Fibroblast of pulmonary artery (primary cell): ENCODE results near the gene PHETA2.
A peak's percentile ranks its signal among the peaks of the same experiment; 100 is the strongest.

Source experiments
- DNase-seq: peaks from one replicate; pipeline ENCODE4 v3.0.0-alpha.2; 2010; ENCODE audit warnings: low read depth
- H3K4me3 ChIP-seq: replicated peaks from 2 replicates; pipeline ENCODE4 v1.5.1; 2011; ENCODE audit warnings: low read depth, mild to moderate bottlenecking, control low read depth, low read length, moderate library complexity
- CTCF ChIP-seq: IDR thresholded peaks from 2 replicates; pipeline ENCODE4 v1.5.1; 2011; ENCODE audit warnings: mild to moderate bottlenecking, control low read depth, low read length, inconsistent platforms; ENCODE audit errors: missing control alignments

The PHETA2 gene

GRCh38 chr22:42076764-42077485 is 2.9 kb downstream of the PHETA2 start:
- no peak for DNase-seq
- TF ChIP-seq CTCF, result no peak
- no peak overlapping the region for H3K4me3 ChIP-seq

GRCh38 chr22:42077486-42078125 is 3.6 kb downstream of the PHETA2 start:
- no peak for TF ChIP-seq CTCF
- no peak for DNase-seq
- H3K4me3 ChIP-seq, result no peak overlapping the region

- peak; percentile 34 for DNase-seq
- TF ChIP-seq CTCF, result no peak
- H3K4me3 ChIP-seq, result peak overlapping the region; percentile 62
Measured at GRCh38 chr22:42078469-42079318, 4.6 kb downstream of the PHETA2 start.

- peak; percentile 99 for DNase-seq
- TF ChIP-seq CTCF, result no peak
- H3K4me3 ChIP-seq, result peak within 1 kb of the TSS; percentile 62
Measured at GRCh38 chr22:42079319-42080251, 5.5 kb downstream of the PHETA2 start, which contains the start of gene SMDT1. SMDT1 (plus strand) TSS chr22:42079700; CDS start chr22:42079769, 69 bp downstream.

- H3K4me3 ChIP-seq, result peak overlapping the region; percentile 62
- DNase-seq, result peak; percentile 60
- TF ChIP-seq CTCF, result no peak
Measured at GRCh38 chr22:42080287-42080686, 6.2 kb downstream of the PHETA2 start.

GRCh38 chr22:42083119-42083518 is 9.1 kb downstream of the PHETA2 start:
- H3K4me3 ChIP-seq, result no peak overlapping the region
- DNase-seq, result no peak
- no peak for TF ChIP-seq CTCF
